Stomach (tissue), 4 donors: ENCODE data around the gene TRIO.

Source experiments
- CTCF ChIP-seq, 7 experiments: fragments of 450-650 bp in 4 of 7; fragments of 200-600 bp in 3 of 7; sonication (generic) in 3 of 7; IDR thresholded peaks; one replicate each; pipeline ENCODE4 v1.5.1; 2016 to 2019; ENCODE audit warnings: antibody characterized with exemption in 7 of 7, control low read depth in 2 of 7, mild to moderate bottlenecking in 1 of 7
- EP300 ChIP-seq: sonication (generic); formaldehyde crosslinking; IDR thresholded peaks from one replicate; pipeline ENCODE4 v1.6.1; 2017; ENCODE audit warnings: antibody characterized with exemption
- POLR2A ChIP-seq, 4 donors: fragments of 450-650 bp; IDR thresholded peaks; one replicate each; pipeline ENCODE4 v1.6.1; 2016; ENCODE audit warnings: antibody characterized with exemption in 4 of 4, control low read depth in 2 of 4, mild to moderate bottlenecking in 1 of 4, moderate library complexity in 1 of 4
- POLR2AphosphoS5 ChIP-seq, 3 donors: sonication (generic); formaldehyde crosslinking; IDR thresholded peaks; one replicate each; pipeline ENCODE4 v1.6.1; 2016; ENCODE audit warnings: antibody characterized with exemption in 3 of 3

GRCh38 chr5:14220642-14221041, 77.5 kb downstream of the TRIO start:
- TF ChIP-seq CTCF (IDR thresholded peaks at IDR 0.05) (no peak), POLR2AphosphoS5 (IDR thresholded peaks at IDR 0.05) (no peak), EP300 (no peak), POLR2A (IDR thresholded peaks at IDR 0.05) (no peak)
